Psoas muscle (tissue), 8 donors: ENCODE results near the gene FGGY. TPM values are rescaled to one million over a fixed set of nuclear protein-coding genes. Genes with fewer than 3 reads are reported as not detected.

Source experiments
- ATAC-seq, 4 donors: fragments of 200-7000 bp; cut with Tn5 transposase; one replicate each; pipeline ENCODE4 v1.9.1; 2020; ENCODE audit warnings: moderate library complexity in 3 of 4, mild to moderate bottlenecking in 2 of 4
- DNase-seq, 2 donors: peaks; one replicate each; pipeline ENCODE4 v3.0.0-alpha.2; 2020
- H3K27ac ChIP-seq: fragments of 200-600 bp; one replicate; pipeline ENCODE4 v1.8.0; 2022
- H3K27me3 ChIP-seq, 3 donors: fragments of 200-600 bp in 1 of 3; one replicate each; pipeline versions ENCODE4 v1.6.1 to v1.8.0; 2013 to 2022; ENCODE audit warnings: low read length in 2 of 3, mild to moderate bottlenecking in 2 of 3, moderate library complexity in 1 of 3; ENCODE audit not compliant: insufficient read depth in 3 of 3
- H3K36me3 ChIP-seq, 2 donors: fragments of 200-600 bp in 1 of 2; one replicate each; pipeline versions ENCODE4 v1.6.1 to v1.8.0; 2013 to 2022; ENCODE audit warnings: low read depth in 1 of 2, mild to moderate bottlenecking in 1 of 2, moderate library complexity in 1 of 2; ENCODE audit not compliant: insufficient read depth in 1 of 2
- H3K4me1 ChIP-seq: fragments of 200-600 bp; one replicate; pipeline ENCODE4 v1.8.0; 2022
- H3K4me3 ChIP-seq: fragments of 200-600 bp; one replicate; pipeline ENCODE4 v1.8.0; 2022; ENCODE audit warnings: mild to moderate bottlenecking
- H3K9me3 ChIP-seq: fragments of 200-600 bp; one replicate; pipeline ENCODE4 v1.8.0; 2022
- CTCF ChIP-seq: fragments of 200-600 bp; IDR thresholded peaks from one replicate; pipeline ENCODE4 v1.8.0; 2022; ENCODE audit warnings: antibody characterized with exemption
- WGBS, 3 donors: extraction: QIAGEN DNeasy Blood & Tissue Kit; methylation state at CpG; one replicate each; pipeline versions ENCODE4 v1.1.6 to v1.1.7; 2013; 5-methylcytosine and 5-hydroxymethylcytosine counted together
- intact Hi-C, 2 donors: fragments of 100-400 bp; cut with DNase I; formaldehyde crosslinking; loops; one replicate each; pipeline versions ENCODE4 v1.11.0 to v1.14.2; 2022
- polyA plus RNA-seq, 3 donors: library from polyadenylated mRNA; stranded (reverse); fragments of 200-250 nt; gene quantifications; one replicate each; pipeline ENCODE4 v1.2.3, GENCODE V29; 2013
- total RNA-seq, 4 donors: library from RNA; stranded (reverse); fragmentation: NEBNext Ultra II Directional in 2 of 4; extraction: Animal tissue kit (Norgen Biotek cat#: 25700) in 2 of 4; gene quantifications; one replicate each; pipeline versions ENCODE4 v1.2.1 to v1.2.4, GENCODE V29; 2021 to 2023
- donor health status: healthy with polysubstance abuse.
- donor health status: DM: no; HTN: no; CAD: no; lungs with moderate emphysema.
- donor health status: Bipolar disorder and iron deficiency.
- donor health status: healthy.
- donor health status: DM: yes; HTN: yes; CAD: no.
- donor health status: DM: no; HTN: no; CAD: no.
- donor health status: DM: no; HTN: no; CAD: no.
- donor health status: DM: yes; HTN: yes; CAD: no.

FGGY gene
- total and polyA plus RNA-seq, 7 donors: 11.9 to 72.2 (median 46.5) TPM

- no peak for ATAC-seq
- TF ChIP-seq CTCF: no peak
- peaks cover 38% of the 10 kb centered on the region for H3K4me1 ChIP-seq
- intact Hi-C loops: loop anchor here in 1 of 2 donors (10.0 kb wide), 1 partner anchor 48 kb away; no protein-coding TSS in a partner anchor
- no peaks in the 10 kb centered on the region for H3K9me3 ChIP-seq
- DNase-seq: no peak
- no peak overlapping the region for H3K4me3 ChIP-seq
- 81 to 95% (median 89%) methylated on average over 2 of the region's 2 CpGs for WGBS, 3 donors
- H3K27ac ChIP-seq: peak overlapping the region; percentile 90
- no peaks in the 10 kb centered on the region for H3K36me3 ChIP-seq
- H3K27me3 ChIP-seq: no peaks in the 10 kb centered on the region
Observed at GRCh38 chr1:59592924-59593323, 296.0 kb downstream of the FGGY start.

- H3K4me1 ChIP-seq: peaks cover 50% of the 10 kb centered on the region
- no peak overlapping the region for H3K4me3 ChIP-seq
- H3K27me3 ChIP-seq: no peaks in the 10 kb centered on the region
- intact Hi-C loops: loop anchor here in 1 of 2 donors (10.0 kb wide), 1 partner anchor 49 kb away; no protein-coding TSS in a partner anchor
- peak overlapping the region; percentile 90 for H3K27ac ChIP-seq
- ATAC-seq: no peak
- WGBS, 3 donors: 51 to 75% (median 51%) methylated on average over 5 of the region's 5 CpGs
- H3K36me3 ChIP-seq: no peaks in the 10 kb centered on the region
- no peak for TF ChIP-seq CTCF
- no peak for DNase-seq
- H3K9me3 ChIP-seq: no peaks in the 10 kb centered on the region
Observed at GRCh38 chr1:59593798-59594790, 297.2 kb downstream of the FGGY start.

- no peaks in the 10 kb centered on the region for H3K27me3 ChIP-seq
- no peak overlapping the region for H3K4me3 ChIP-seq
- ATAC-seq: no peak
- H3K36me3 ChIP-seq: no peaks in the 10 kb centered on the region
- intact Hi-C loops: loop anchor here (5.0 to 10.0 kb wide), 2 partner anchors 51 to 73 kb away; no protein-coding TSS in a partner anchor
- no peak for TF ChIP-seq CTCF
- no peaks in the 10 kb centered on the region for H3K9me3 ChIP-seq
- peaks cover 57% of the 10 kb centered on the region for H3K4me1 ChIP-seq
- peak overlapping the region; percentile 90 for H3K27ac ChIP-seq
- WGBS, 3 donors: 16 to 29% (median 24%) methylated on average over 3 of the region's 3 CpGs
- no peak for DNase-seq
Observed at GRCh38 chr1:59595774-59596173, 298.9 kb downstream of the FGGY start.

- ATAC-seq: peak in 2 of 4 donors; percentile 25 to 26
Observed at GRCh38 chr1:59596432-59596831, 299.5 kb downstream of the FGGY start.

More at GRCh38 chr1:59596432-59596831, 299.5 kb downstream of the FGGY start:
- Histone ChIP-seq H3K27ac (peak overlapping the region; percentile 90), H3K36me3 (no peaks in the 10 kb centered on the region), H3K9me3 (no peaks in the 10 kb centered on the region), H3K4me3 (no peak overlapping the region), H3K4me1 (peaks cover 59% of the 10 kb centered on the region), H3K27me3 (no peaks in the 10 kb centered on the region)
- 13 to 36% (median 27%) methylated on average over 3 of the region's 3 CpGs for WGBS, 3 donors
- peak in 1 of 2 donors; percentile 16 for DNase-seq
- TF ChIP-seq CTCF: no peak
- intact Hi-C loops: loop anchor here (5.0 to 10.0 kb wide), 2 partner anchors 52 to 74 kb away; no protein-coding TSS in a partner anchor
